MCF 10A (cell line): ENCODE results near the gene MYCN. TPM values are rescaled to one million over a fixed set of nuclear protein-coding genes. Genes with fewer than 3 reads are reported as not detected.

Experiments
- BruUV-seq: library from RNA; stranded (reverse); fragments of 400-500 nt; replicated peaks from 2 replicates; lab custom pipeline; 2021; lab: Mats Ljungman, UMichigan
- CTCF ChIA-PET: fragments of 300-600 bp; sonication (Branson Sonifier 250); formaldehyde crosslinking; extraction: SDS; loops from one replicate; lab custom pipeline; 2021; ENCODE audit warnings: antibody characterized with exemption, inconsistent platforms; lab: Yijun Ruan, JAX
- POLR2A ChIA-PET: fragments of 300-600, 350-650 bp; sonication (Branson Sonifier 250); formaldehyde crosslinking; extraction: SDS; loops from one replicate; lab custom pipeline; 2020; ENCODE audit warnings: antibody characterized with exemption, inconsistent platforms; lab: Yijun Ruan, JAX
- DNase-seq: peaks from one replicate; pipeline ENCODE4 v3.0.0-alpha.2; 2018; ENCODE audit not compliant: unreplicated experiment
- H3K27ac Mint-ChIP-seq: one replicate; pipeline ENCODE4 v1.8.0; 2022; ENCODE audit warnings: mild to moderate bottlenecking, low read depth, mixed read lengths; ENCODE audit not compliant: unreplicated experiment
- H3K27me3 Mint-ChIP-seq: one replicate; pipeline ENCODE4 v1.8.0; 2022; ENCODE audit warnings: mixed read lengths; ENCODE audit not compliant: insufficient read depth, unreplicated experiment
- H3K36me3 Mint-ChIP-seq: one replicate; pipeline ENCODE4 v1.8.0; 2022; ENCODE audit warnings: mild to moderate bottlenecking, moderate library complexity, mixed read lengths; ENCODE audit not compliant: insufficient read depth, unreplicated experiment
- H3K4me1 Mint-ChIP-seq: one replicate; pipeline ENCODE4 v1.8.0; 2022; ENCODE audit warnings: mixed read lengths; ENCODE audit not compliant: insufficient read depth, unreplicated experiment
- H3K4me3 Mint-ChIP-seq: one replicate; pipeline ENCODE4 v1.8.0; 2022; ENCODE audit warnings: mild to moderate bottlenecking, moderate library complexity, mixed read lengths; ENCODE audit not compliant: unreplicated experiment
- H3K9me3 Mint-ChIP-seq: one replicate; pipeline ENCODE4 v1.8.0; 2022; ENCODE audit warnings: mixed read lengths; ENCODE audit not compliant: unreplicated experiment
- CTCF ChIP-seq: fragments of 200-600 bp; IDR thresholded peaks from one replicate; pipeline ENCODE4 v1.8.0; 2022; ENCODE audit warnings: antibody characterized with exemption, mild to moderate bottlenecking; ENCODE audit not compliant: unreplicated experiment
- intact Hi-C: fragments of 100-400 bp; cut with micrococcal nuclease; formaldehyde crosslinking; loops from 2 replicates; pipeline ENCODE4 v1.14.1; 2022
- total RNA-seq: library from RNA; stranded (reverse); gene quantifications from 2 replicates; pipeline ENCODE4 v1.2.3, GENCODE V29; 2022

Gene MYCN
- total RNA-seq, 1 experiment from 2014 or later = not detected

GRCh38 chr2:15895615-15896469 lies 44.5 kb upstream of the MYCN start:
- no peak for TF ChIP-seq CTCF
- peaks cover under 1% of the 10 kb centered on the region for H3K9me3 Mint-ChIP-seq
- ChIA-PET CTCF (interaction anchor here (0.7 to 1.1 kb wide), 3 partner anchors 18 to 258 kb away, joined by 3 read pairs; no protein-coding TSS in a partner anchor), POLR2A (interaction anchor here (0.5 to 1.5 kb wide), 3 partner anchors 15 to 55 kb away, joined by 3 to 5 read pairs (median 3); no protein-coding TSS in a partner anchor)
- H3K27ac Mint-ChIP-seq = no peak overlapping the region
- H3K4me3 Mint-ChIP-seq = no peak overlapping the region
- BruUV-seq = no TSS peak
- intact Hi-C loops = no loop called here
- H3K27me3 Mint-ChIP-seq = no peaks in the 10 kb centered on the region
- H3K4me1 Mint-ChIP-seq = peaks cover 6% of the 10 kb centered on the region
- H3K36me3 Mint-ChIP-seq = no peaks in the 10 kb centered on the region
- DNase-seq = no peak

GRCh38 chr2:15896859-15897258 lies 43.5 kb upstream of the MYCN start:
- H3K27ac Mint-ChIP-seq = no peak overlapping the region
- peaks cover 6% of the 10 kb centered on the region for H3K4me1 Mint-ChIP-seq
- no peak overlapping the region for H3K4me3 Mint-ChIP-seq
- peaks cover 8% of the 10 kb centered on the region for H3K9me3 Mint-ChIP-seq
- ChIA-PET CTCF (no interaction called here), POLR2A (no interaction called here)
- no TSS peak for BruUV-seq
- no peak for TF ChIP-seq CTCF
- no peaks in the 10 kb centered on the region for H3K27me3 Mint-ChIP-seq
- intact Hi-C loops = no loop called here
- H3K36me3 Mint-ChIP-seq = no peaks in the 10 kb centered on the region
- DNase-seq = no peak

- no TSS peak for BruUV-seq
- H3K27ac Mint-ChIP-seq = no peak overlapping the region
- no peak overlapping the region for H3K4me3 Mint-ChIP-seq
- DNase-seq = no peak
- H3K36me3 Mint-ChIP-seq = no peaks in the 10 kb centered on the region
- CTCF ChIA-PET = interaction anchor here (1.2 kb wide), 1 partner anchor 8 kb away, joined by 4 read pairs; no protein-coding TSS in a partner anchor
- intact Hi-C loops = no loop called here
- H3K9me3 Mint-ChIP-seq = peaks cover 8% of the 10 kb centered on the region
- peaks cover 6% of the 10 kb centered on the region for H3K4me1 Mint-ChIP-seq
- no peaks in the 10 kb centered on the region for H3K27me3 Mint-ChIP-seq
- POLR2A ChIA-PET = interaction anchor here (0.6 kb wide), 2 partner anchors 154 to 1724 kb away, joined by 3 to 4 read pairs; no protein-coding TSS in a partner anchor
- no peak for TF ChIP-seq CTCF
Observed at GRCh38 chr2:15897431-15898098, 42.8 kb upstream of the MYCN start.

- CTCF ChIA-PET = interaction anchor here (1.1 kb wide), 1 partner anchor 9 kb away, joined by 4 read pairs; no protein-coding TSS in a partner anchor
- Mint-ChIP-seq H3K36me3 (no peaks in the 10 kb centered on the region), H3K9me3 (peaks cover 8% of the 10 kb centered on the region), H3K4me3 (no peak overlapping the region), H3K27ac (no peak overlapping the region), H3K27me3 (no peaks in the 10 kb centered on the region), H3K4me1 (no peaks in the 10 kb centered on the region)
- POLR2A ChIA-PET = interaction anchor here (0.7 kb wide), 1 partner anchor 10 kb away, joined by 4 read pairs; no protein-coding TSS in a partner anchor
- no peak for TF ChIP-seq CTCF
- no TSS peak for BruUV-seq
- DNase-seq = no peak
- intact Hi-C loops = no loop called here
Observed at GRCh38 chr2:15899327-15899612, 41.1 kb upstream of the MYCN start.
